Glutamatergic neuron (in vitro differentiated cells): ENCODE data around the gene MRM3. TPM values are rescaled to one million over a fixed set of nuclear protein-coding genes. Genes with fewer than 3 reads are reported as not detected.
A peak's percentile ranks its signal among the peaks of the same experiment; 100 is the strongest.
"Not testable (repeated sequence)": the region's sequence is repeated elsewhere in the genome, so short reads cannot be mapped to it uniquely, and the experiment has no call there.

Experiments used
- DNase-seq: peaks from one replicate; pipeline ENCODE4 v3.0.0; 2022
- H3K27ac Mint-ChIP-seq: one replicate; pipeline ENCODE4 v1.8.0; 2020; ENCODE audit warnings: mild to moderate bottlenecking, mixed read lengths, inconsistent platforms; ENCODE audit not compliant: unreplicated experiment
- H3K27me3 Mint-ChIP-seq: one replicate; pipeline ENCODE4 v1.8.0; 2020; ENCODE audit warnings: mild to moderate bottlenecking, moderate library complexity, mixed read lengths, inconsistent platforms; ENCODE audit not compliant: unreplicated experiment
- H3K36me3 Mint-ChIP-seq: one replicate; pipeline ENCODE4 v1.8.0; 2020; ENCODE audit warnings: mild to moderate bottlenecking, mixed read lengths, inconsistent platforms; ENCODE audit not compliant: unreplicated experiment
- H3K4me1 Mint-ChIP-seq: one replicate; pipeline ENCODE4 v1.8.0; 2020; ENCODE audit warnings: mild to moderate bottlenecking, low read depth, mixed read lengths, inconsistent platforms; ENCODE audit not compliant: unreplicated experiment
- H3K4me3 Mint-ChIP-seq: one replicate; pipeline ENCODE4 v1.8.0; 2020; ENCODE audit warnings: mild to moderate bottlenecking, mixed read lengths, inconsistent platforms; ENCODE audit not compliant: unreplicated experiment
- H3K9me3 Mint-ChIP-seq: one replicate; pipeline ENCODE4 v1.8.0; 2020; ENCODE audit warnings: mild to moderate bottlenecking, moderate library complexity, mixed read lengths, inconsistent platforms; ENCODE audit not compliant: unreplicated experiment
- CTCF ChIP-seq: fragments of 200-600 bp; sonication (generic); IDR thresholded peaks from one replicate; pipeline ENCODE4 v1.5.0; 2021; ENCODE audit not compliant: partially characterized antibody, unreplicated experiment
- total RNA-seq: library from RNA; stranded (reverse); fragmentation: NEBNext Ultra II Directional; extraction: Animal tissue kit (Norgen Biotek cat#: 25700); gene quantifications from one replicate; pipeline ENCODE4 v1.2.1, GENCODE V29; 2021; ENCODE audit not compliant: unreplicated experiment

The MRM3 gene
- total RNA-seq, 1 donor from 2014 or later, result 11.8 TPM

GRCh38 chr17:788551-788950 lies 6.4 kb downstream of the MRM3 start:
- Mint-ChIP-seq H3K36me3 (peaks cover 4% of the 10 kb centered on the region), H3K4me3 (no peak overlapping the region), H3K27ac (no peak overlapping the region), H3K4me1 (peaks cover 16% of the 10 kb centered on the region), H3K9me3 (peaks cover 19% of the 10 kb centered on the region), H3K27me3 (peaks cover 3% of the 10 kb centered on the region)
- no peak for TF ChIP-seq CTCF
- DNase-seq, result no peak

- DNase-seq, result no peak
- H3K27me3 Mint-ChIP-seq, result peaks cover 7% of the 10 kb centered on the region
- H3K27ac Mint-ChIP-seq, result no peak overlapping the region
- no peak for TF ChIP-seq CTCF
- no peak overlapping the region for H3K4me3 Mint-ChIP-seq
- peaks cover 23% of the 10 kb centered on the region for H3K9me3 Mint-ChIP-seq
- H3K36me3 Mint-ChIP-seq, result peaks cover 4% of the 10 kb centered on the region
- H3K4me1 Mint-ChIP-seq, result peaks cover 23% of the 10 kb centered on the region
Measured at GRCh38 chr17:789160-789840, 7.1 kb downstream of the MRM3 start.

- H3K9me3 Mint-ChIP-seq, result peaks cover 23% of the 10 kb centered on the region
- peak overlapping the region; percentile 43 for H3K27ac Mint-ChIP-seq
- H3K36me3 Mint-ChIP-seq, H3K27me3 Mint-ChIP-seq, H3K4me3 Mint-ChIP-seq, DNase-seq: not testable (repeated sequence)
- H3K4me1 Mint-ChIP-seq, result peaks cover 32% of the 10 kb centered on the region
Measured at GRCh38 chr17:789931-790873, 8.0 kb downstream of the MRM3 start.

- Mint-ChIP-seq H3K27ac (peak overlapping the region; percentile 69), H3K9me3 (peaks cover 27% of the 10 kb centered on the region), H3K4me1 (peaks cover 35% of the 10 kb centered on the region)
- not testable (repeated sequence) for DNase-seq, H3K36me3 Mint-ChIP-seq, H3K27me3 Mint-ChIP-seq, H3K4me3 Mint-ChIP-seq
Measured at GRCh38 chr17:790874-791247, 8.7 kb downstream of the MRM3 start.

- DNase-seq, result no peak
- Mint-ChIP-seq H3K4me3 (no peak overlapping the region), H3K27me3 (peaks cover 9% of the 10 kb centered on the region), H3K36me3 (peaks cover 4% of the 10 kb centered on the region), H3K4me1 (peaks cover 38% of the 10 kb centered on the region), H3K27ac (no peak overlapping the region), H3K9me3 (peaks cover 27% of the 10 kb centered on the region)
- no peak for TF ChIP-seq CTCF
Measured at GRCh38 chr17:791829-792228, 9.7 kb downstream of the MRM3 start.

GRCh38 chr17:792277-792676 lies 10.1 kb downstream of the MRM3 start:
- H3K4me3 Mint-ChIP-seq, result no peak overlapping the region
- TF ChIP-seq CTCF, result no peak
- H3K27ac Mint-ChIP-seq, result peak overlapping the region; percentile 55
- peaks cover 38% of the 10 kb centered on the region for H3K4me1 Mint-ChIP-seq
- H3K36me3 Mint-ChIP-seq, result peaks cover 1% of the 10 kb centered on the region
- H3K9me3 Mint-ChIP-seq, result peaks cover 27% of the 10 kb centered on the region
- H3K27me3 Mint-ChIP-seq, result peaks cover 9% of the 10 kb centered on the region
- no peak for DNase-seq
